Uterus (tissue), 4 donors: ENCODE data around the gene HOXC13. TPM values are rescaled to one million over a fixed set of nuclear protein-coding genes. Genes with fewer than 3 reads are reported as not detected.

Source experiments
- DNase-seq, 2 donors: peaks; one replicate each; pipeline ENCODE4 v3.0.0-alpha.2; 2019 to 2020
- H3K27ac ChIP-seq, 2 donors: fragments of 200-600 bp; sonication (generic); 1 replicate in 1 of 2; 2 replicates in 1 of 2; pipeline ENCODE4 v1.5.1; 2016 to 2018
- H3K27me3 ChIP-seq, 2 donors: fragments of 200-600 bp; sonication (generic); one replicate each; pipeline ENCODE4 v1.5.1; 2018 to 2019; ENCODE audit warnings: control low read depth in 1 of 2
- H3K36me3 ChIP-seq, 2 donors: fragments of 200-600 bp; sonication (generic); one replicate each; pipeline ENCODE4 v1.5.1; 2019; ENCODE audit warnings: control low read depth in 1 of 2
- H3K4me1 ChIP-seq, 2 donors: fragments of 200-600 bp; sonication (generic); one replicate each; pipeline ENCODE4 v1.5.1; 2018 to 2019; ENCODE audit warnings: control low read depth in 1 of 2
- H3K4me3 ChIP-seq, 2 donors: fragments of 200-600 bp; sonication (generic); 1 replicate in 1 of 2; 2 replicates in 1 of 2; pipeline ENCODE4 v1.5.1; 2018 to 2019; ENCODE audit warnings: mild to moderate bottlenecking in 1 of 2
- H3K9me3 ChIP-seq, 2 donors: fragments of 200-600 bp; sonication (generic); one replicate each; pipeline ENCODE4 v1.5.1; 2019; ENCODE audit warnings: control low read depth in 1 of 2
- POLR2A ChIP-seq, 2 donors: fragments of 450-650 bp; IDR thresholded peaks; one replicate each; pipeline ENCODE4 v1.6.1; 2016; ENCODE audit warnings: antibody characterized with exemption in 2 of 2, mild to moderate bottlenecking in 1 of 2, moderate library complexity in 1 of 2
- intact Hi-C: fragments of 100-400 bp; cut with DNase I; formaldehyde crosslinking; loops from one replicate; pipeline ENCODE4 v1.15.1; 2023; ENCODE audit warnings: low total_unique reads
- total RNA-seq, 4 donors: library from RNA; depleted of rRNA in 3 of 4; stranded (reverse); fragments of >200 nt in 3 of 4; gene quantifications; one replicate each; pipeline versions ENCODE4 v1.1.0 to v1.2.4, GENCODE V29; 2014 to 2023
- TF ChIP-seq, protein P1 (sequence below), 4 experiments: fragments of 200-600 bp in 2 of 4; fragments of 450-650 bp in 2 of 4; sonication (generic) in 2 of 4; IDR thresholded peaks; one replicate each; pipeline ENCODE4 v1.5.1; 2016 to 2019; ENCODE audit warnings: antibody characterized with exemption in 4 of 4, mild to moderate bottlenecking in 2 of 4, moderate library complexity in 1 of 4
- donor health status: DM: yes; HTN: yes; CAD: no.

HOXC13 gene
- total RNA-seq, 4 donors from 2014 or later, result not detected

DNA sequence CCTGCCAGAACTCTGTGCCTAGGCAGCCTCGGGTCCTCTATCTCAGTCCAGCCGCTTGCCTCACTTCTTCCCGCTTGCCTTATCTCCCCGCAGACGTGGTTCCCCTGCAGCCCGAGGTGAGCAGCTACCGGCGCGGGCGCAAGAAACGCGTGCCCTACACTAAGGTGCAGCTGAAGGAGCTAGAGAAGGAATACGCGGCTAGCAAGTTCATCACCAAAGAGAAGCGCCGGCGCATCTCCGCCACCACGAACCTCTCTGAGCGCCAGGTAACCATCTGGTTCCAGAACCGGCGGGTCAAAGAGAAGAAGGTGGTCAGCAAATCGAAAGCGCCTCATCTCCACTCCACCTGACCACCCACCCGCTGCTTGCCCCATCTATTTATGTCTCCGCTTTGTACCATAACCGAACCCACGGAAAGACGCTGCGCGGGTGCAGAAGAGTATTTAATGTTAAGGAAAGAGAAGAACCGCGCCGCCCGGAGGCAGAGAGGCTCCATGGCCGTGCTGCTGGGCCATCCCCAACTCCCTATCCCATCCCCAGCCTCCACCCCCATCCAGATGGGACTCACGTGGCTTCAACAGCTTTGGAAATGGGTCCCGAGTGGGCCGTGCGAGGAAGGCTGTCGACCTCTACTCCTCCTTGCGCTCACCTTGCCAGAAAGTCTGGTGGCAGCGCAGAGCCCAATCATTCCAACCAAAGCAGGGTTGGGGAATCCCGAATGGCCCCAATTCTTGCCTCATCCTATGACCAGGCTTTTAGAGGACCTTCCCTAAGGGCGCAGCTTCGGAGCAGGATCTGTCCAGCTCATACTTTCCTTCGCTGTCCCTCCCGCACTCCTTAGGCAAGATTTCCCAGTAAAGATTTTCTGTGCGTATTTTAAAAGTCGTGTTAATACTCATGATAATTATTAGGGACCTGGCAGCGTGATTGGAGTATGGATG lies 6.5 kb downstream of the HOXC13 start:
- H3K27me3 ChIP-seq, result peaks cover 3 to 83% of the 10 kb centered on the region in 2 donors
- no peaks in the 10 kb centered on the region for H3K4me1 ChIP-seq
- DNase-seq, result no peak
- no peaks in the 10 kb centered on the region for H3K9me3 ChIP-seq
- no peak overlapping the region for H3K4me3 ChIP-seq
- intact Hi-C loops, result no loop called here
- TF ChIP-seq, protein P1, sequence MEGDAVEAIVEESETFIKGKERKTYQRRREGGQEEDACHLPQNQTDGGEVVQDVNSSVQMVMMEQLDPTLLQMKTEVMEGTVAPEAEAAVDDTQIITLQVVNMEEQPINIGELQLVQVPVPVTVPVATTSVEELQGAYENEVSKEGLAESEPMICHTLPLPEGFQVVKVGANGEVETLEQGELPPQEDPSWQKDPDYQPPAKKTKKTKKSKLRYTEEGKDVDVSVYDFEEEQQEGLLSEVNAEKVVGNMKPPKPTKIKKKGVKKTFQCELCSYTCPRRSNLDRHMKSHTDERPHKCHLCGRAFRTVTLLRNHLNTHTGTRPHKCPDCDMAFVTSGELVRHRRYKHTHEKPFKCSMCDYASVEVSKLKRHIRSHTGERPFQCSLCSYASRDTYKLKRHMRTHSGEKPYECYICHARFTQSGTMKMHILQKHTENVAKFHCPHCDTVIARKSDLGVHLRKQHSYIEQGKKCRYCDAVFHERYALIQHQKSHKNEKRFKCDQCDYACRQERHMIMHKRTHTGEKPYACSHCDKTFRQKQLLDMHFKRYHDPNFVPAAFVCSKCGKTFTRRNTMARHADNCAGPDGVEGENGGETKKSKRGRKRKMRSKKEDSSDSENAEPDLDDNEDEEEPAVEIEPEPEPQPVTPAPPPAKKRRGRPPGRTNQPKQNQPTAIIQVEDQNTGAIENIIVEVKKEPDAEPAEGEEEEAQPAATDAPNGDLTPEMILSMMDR (IDR thresholded peaks at IDR 0.05), result no peak
- no peak for TF ChIP-seq POLR2A (IDR thresholded peaks at IDR 0.05)
- H3K27ac ChIP-seq, result no peak overlapping the region
- H3K36me3 ChIP-seq, result no peaks in the 10 kb centered on the region

DNA sequence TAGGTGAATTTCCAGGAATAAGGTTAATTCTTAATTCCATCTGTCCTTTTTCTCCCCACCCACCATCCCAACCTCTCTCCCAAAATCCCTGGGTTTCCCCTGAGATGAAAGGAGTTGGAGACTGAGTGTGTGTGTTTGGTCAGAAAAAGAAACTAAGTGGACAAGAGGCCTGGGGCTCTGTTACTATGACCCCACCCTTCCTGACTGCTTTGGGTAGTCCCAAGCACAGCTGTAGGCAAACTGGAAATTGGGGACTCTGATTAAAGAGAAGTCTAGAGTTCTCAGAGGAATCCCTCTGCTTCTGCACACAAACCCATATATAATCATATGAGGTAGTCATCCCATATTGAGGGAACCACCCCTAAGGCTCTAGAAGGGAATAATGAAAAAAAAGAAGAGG lies 9.1 kb downstream of the HOXC13 start:
- Histone ChIP-seq H3K4me1 (no peaks in the 10 kb centered on the region), H3K27me3 (peaks cover 5 to 84% of the 10 kb centered on the region in 2 donors), H3K4me3 (no peak overlapping the region), H3K9me3 (no peaks in the 10 kb centered on the region), H3K27ac (no peak overlapping the region), H3K36me3 (no peaks in the 10 kb centered on the region)
- TF ChIP-seq, protein P1 (IDR thresholded peaks at IDR 0.05), result no peak
- no peak for TF ChIP-seq POLR2A (IDR thresholded peaks at IDR 0.05)
- intact Hi-C loops, result no loop called here
- no peak for DNase-seq

DNA sequence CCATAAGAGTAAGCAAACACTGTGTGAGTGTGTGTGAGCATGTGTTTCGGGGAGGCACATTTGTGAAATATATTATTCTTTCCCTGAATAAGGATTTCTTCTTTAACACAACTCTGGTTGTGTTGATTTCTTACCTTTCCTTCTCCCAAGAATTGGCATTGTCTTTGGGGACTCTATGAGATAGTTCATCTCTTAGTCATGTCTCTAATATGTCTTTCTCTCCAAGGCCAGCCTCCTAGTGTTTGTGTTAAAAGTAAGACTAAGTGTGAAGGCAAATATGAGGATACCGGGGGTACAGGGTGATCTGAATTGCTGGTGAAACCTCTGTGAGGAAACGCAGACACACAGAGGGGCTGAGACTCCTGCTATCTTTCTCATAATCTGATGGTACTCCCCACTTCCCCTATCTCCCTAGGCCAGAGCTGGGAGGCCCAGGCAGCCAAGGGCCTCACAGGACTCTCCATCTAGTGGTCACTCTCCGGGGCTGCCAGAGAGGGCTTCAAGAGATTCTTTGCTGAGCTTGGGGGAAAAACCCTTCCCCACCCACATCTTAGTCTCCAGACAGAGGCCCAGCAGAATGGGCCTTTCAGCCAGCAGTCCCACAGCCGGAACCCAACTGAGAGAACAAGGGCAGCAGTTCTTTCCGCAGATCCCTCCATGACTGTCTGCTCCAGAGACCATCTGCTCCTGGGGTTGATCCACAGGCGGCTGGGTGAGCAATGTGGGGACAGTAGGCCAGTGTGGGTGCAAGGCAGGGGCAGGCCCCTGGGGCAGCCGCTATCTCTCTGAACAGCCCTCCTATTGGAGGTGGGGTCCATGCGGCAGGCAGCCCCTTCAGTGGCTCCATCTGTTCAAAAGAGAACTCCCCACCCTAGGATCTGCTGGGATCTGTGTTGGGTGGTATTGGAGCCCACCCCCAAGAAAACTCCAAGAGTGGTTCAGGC lies 10.3 kb downstream of the HOXC13 start:
- H3K9me3 ChIP-seq, result no peaks in the 10 kb centered on the region
- no peaks in the 10 kb centered on the region for H3K4me1 ChIP-seq
- DNase-seq, result no peak
- TF ChIP-seq POLR2A (IDR thresholded peaks at IDR 0.05), result no peak
- TF ChIP-seq, protein P1 (IDR thresholded peaks at IDR 0.05), result no peak
- H3K4me3 ChIP-seq, result no peak overlapping the region
- peaks cover 12 to 85% of the 10 kb centered on the region in 2 donors for H3K27me3 ChIP-seq
- no peaks in the 10 kb centered on the region for H3K36me3 ChIP-seq
- intact Hi-C loops, result no loop called here
- no peak overlapping the region for H3K27ac ChIP-seq

DNA sequence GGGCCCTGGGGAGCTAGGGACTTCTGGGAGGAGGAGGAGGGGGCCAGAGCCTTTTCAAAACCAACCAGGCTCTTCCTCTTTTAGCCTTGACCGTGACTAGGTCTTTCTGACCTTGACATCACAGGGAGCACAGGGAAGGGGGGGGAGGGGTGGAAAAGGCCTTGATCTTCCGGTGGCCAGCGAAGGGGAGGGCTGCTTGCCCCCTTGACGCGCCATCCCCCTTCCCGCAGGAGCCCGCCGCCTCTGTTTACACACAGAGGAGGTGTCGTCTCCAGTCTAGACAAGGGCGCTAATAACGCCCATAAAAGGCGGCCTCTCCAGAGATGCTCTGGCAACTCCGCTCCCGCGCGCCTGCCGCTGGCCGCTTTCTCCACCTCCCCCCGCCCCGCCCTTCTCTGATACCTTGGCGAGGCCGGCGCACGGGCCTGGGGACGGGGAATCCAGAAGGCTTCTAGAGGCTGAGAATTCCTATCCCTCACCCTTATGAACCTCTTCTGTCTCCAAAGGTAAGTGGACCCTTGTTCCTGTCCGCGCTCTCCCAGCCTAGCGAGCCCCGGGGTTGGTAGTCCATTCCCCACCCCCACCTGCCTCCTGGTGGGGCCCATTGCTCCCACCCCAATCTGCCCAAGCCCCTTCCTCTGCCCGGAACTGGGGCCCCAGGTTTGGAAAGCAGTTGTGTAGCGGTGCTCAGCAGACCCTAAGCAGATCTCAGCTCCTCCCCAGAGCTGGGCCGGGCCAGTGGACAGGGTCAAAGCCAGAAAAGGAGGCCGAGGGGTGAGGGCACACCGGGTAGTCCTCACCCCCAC lies 11.2 kb downstream of the HOXC13 start:
- TF ChIP-seq, protein P1 (IDR thresholded peaks at IDR 0.05), result no peak
- TF ChIP-seq POLR2A (IDR thresholded peaks at IDR 0.05), result no peak
- Histone ChIP-seq H3K27me3 (peaks cover 17 to 85% of the 10 kb centered on the region in 2 donors), H3K4me1 (no peaks in the 10 kb centered on the region), H3K9me3 (no peaks in the 10 kb centered on the region), H3K36me3 (no peaks in the 10 kb centered on the region), H3K27ac (no peak overlapping the region), H3K4me3 (no peak overlapping the region)
- DNase-seq, result no peak
- intact Hi-C loops, result no loop called here
